NCI-H2107 treated with DMSO at 0.1 percent for 48 hours (cell line): ENCODE measurements around the gene STRN3.

Experiments
- DNase-seq: peaks from one replicate; lab custom pipeline; 2025; ENCODE audit not compliant: unreplicated experiment; lab: John Stamatoyannopoulos, UW

STRN3 gene

DNA sequence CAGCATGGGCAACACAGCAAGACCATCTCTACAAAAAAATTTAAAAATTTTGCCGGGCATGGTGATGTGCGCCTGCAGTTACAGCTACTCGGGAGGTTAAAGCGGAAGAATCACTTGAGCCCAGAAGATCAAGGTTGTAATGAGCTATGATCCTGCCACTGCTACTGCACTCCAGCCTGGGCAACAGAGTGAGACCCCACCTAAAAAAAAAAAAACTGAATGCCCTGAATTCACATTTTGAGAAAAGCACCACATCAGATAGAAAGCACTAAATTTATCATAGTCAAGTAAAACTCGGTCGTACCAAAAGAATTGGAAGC is 24.9 kb downstream of the STRN3 start:
- DNase-seq = no peak

DNA sequence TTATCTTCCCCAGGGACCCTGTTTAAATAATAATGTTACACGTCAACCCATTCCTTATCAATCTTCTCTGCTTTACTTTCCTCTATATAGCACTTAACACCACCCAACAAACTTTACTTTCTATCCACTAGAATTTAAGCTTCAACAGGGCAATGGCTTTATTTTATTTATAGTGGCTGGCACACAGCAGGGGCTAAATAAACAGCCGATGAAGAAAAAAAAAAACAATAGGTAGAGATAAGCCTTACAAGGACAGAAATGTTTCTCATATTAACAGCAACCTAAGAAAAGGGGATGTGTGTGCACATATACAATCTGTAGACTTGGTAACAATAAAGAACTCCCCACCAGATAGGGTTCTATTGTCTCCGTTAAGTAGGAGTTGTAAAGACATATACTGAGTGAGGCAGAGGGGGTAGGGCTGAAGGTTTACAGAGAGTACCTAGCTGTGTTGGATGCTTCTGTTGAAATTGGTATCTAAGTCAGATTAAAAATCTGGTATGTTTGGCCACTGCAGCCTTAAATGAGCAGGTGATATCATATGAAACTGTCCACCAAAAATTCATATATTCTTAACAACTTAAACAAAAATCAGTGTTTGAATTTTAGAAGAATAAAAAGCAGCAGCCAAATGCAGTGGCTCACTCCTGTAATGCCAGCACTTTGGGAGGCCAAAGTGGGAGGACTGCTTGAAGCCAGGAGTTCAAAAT is 25.4 kb downstream of the STRN3 start:
- no peak for DNase-seq

DNA sequence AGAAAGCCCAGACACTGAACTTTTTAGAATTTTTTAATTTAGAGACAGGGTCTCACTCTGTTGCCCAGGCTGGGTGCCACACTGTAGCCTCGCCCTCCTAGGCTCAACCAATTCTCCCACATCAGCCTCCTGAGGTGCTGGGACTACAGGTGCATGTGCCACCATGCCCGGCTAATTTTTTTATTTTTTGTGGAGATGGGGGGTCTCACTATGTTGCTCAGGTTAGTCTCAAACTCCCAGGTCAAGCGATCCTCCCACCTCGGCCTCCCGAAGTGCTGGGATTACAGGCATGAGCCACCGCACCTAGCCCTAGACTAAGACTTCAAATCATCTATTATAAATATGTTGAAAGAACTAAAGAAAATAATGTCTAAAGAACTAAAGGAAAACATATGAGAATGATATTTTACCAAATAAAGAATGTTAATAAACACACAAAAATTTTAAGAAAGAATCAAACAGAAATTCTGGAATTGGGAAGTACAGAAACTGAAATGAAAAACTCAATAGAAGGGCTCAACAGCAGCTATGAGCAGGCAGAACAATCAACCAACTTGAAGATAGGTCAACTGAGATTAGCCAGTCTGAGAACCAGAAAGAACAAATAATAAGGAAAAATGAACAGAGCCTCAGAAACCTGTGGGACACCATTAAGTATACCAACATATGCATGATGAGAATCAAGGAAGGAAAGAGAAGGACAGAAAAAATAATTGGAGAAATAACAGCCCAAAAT is 27.0 kb downstream of the STRN3 start:
- DNase-seq = no peak

- DNase-seq = no peak
Observed at GRCh38 chr14:30998100-30998706, 28.0 kb downstream of the STRN3 start.

DNA sequence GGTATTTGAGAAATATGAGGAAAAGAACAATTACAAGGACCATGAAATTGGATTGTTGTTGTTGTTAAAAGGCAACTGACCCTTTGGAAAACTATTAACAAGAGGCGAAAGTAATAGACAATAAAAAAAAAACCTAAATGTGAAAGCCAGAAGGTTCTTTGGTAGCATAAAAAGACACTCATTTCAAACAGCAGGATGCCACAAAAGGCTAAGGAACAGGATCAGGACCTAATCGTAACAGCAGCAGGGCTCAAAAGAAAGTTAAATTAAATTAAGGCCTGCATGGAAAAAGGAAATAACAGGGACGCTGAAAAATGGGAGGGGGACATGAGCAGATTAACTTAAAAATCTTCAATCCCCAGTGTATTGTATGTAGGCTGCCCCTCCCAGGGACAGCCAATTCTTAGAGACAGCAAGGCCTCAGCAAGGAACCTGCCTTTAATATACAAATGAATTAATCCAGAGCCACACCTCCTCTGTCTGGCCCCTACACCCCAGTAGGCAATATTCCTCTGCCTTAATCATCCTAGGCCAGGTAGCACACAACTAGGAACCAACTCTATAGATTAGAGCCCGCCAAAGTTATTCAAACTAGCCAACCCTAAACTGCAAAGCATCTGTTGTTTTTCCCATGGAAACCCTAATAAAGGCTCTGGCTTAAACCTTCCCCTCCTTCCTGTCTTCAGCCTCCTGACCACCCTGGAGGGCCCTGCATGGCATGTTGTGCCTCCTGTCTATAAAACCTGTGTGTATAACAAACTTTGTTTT is 29.1 kb downstream of the STRN3 start:
- DNase-seq = no peak

DNA sequence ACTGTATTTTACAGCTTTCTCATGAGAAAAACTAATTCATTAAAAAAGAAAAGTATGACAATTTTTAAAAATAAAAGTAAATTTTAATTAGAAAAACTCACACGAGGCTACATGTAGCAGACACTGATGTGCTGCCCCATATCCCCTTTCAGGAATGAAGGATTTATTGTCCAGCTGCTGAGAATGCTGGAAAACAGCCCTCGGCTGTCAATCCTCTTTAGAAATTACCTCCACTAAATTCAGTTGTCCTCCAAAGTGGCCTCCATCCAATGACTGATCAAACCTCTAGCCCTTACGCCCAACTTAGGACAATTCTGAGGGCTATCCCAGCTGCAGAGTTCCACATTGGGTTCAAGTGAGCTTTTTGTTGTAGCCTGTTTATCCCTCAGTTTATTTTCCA is 30.5 kb downstream of the STRN3 start:
- no peak for DNase-seq

DNA sequence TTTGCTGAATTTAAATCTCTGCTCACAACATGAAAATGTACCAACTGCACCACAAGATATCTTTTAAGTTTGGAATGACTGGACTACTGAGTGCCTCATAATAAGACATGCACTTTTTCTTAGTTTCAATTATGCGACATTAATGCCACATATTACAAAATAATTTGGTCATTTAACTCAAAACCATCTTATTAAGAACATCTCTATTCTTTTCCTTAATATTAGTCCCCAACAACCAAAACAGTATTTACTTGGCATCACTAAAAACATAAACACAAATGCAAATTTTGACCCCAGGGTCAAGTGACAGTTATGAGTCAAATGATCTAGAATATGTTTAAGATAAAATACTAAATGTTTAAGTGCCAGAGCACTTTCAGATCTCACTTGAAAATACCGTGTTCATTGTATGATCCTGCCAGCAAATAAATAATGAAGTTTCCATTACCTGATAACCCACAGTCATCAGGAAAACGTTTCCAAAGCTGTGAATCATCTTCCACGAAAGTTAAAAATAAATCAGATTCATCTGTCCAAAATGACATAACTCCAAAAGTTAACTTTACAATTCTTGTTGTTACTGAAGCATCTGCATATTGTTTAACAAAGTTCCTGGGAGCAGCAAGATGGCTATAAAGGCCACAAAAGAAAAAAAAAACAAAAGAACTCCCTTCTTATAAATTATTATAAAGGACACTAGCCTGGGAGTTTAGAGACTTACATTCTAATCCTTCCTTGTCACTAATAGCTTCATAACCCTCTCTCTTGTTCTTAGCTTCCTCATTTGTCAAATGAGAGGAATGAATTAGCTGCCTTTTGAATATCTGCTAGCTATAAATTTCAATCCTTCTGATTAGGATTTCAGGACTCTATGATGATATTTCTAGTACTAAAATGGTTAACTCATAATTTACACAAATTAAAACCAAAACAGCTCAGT is 31.2 kb downstream of the STRN3 start:
- DNase-seq = no peak

- DNase-seq = no peak
Observed at GRCh38 chr14:30993071-30993470, 33.1 kb downstream of the STRN3 start.

GRCh38 chr14:30991408-30991807 is 34.8 kb downstream of the STRN3 start:
- no peak for DNase-seq

DNA sequence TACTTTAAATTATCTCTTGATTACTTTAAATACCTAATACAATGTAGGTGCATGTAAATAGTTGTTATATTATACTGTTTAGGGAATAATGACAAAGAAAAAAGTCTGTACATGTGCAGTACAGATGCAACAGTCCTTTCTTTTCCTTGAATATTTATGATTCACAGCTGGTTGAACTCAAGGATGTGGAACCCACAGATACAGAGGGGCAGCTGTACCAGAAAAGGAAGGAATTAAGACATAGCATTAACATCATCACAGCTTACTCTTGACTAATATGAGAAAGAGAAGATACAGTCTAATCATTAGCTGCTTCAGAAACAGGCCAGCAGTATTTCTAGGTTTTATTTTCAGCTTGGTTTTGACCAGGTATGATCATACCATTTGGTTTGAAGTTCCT is 35.4 kb downstream of the STRN3 start:
- no peak for DNase-seq

DNA sequence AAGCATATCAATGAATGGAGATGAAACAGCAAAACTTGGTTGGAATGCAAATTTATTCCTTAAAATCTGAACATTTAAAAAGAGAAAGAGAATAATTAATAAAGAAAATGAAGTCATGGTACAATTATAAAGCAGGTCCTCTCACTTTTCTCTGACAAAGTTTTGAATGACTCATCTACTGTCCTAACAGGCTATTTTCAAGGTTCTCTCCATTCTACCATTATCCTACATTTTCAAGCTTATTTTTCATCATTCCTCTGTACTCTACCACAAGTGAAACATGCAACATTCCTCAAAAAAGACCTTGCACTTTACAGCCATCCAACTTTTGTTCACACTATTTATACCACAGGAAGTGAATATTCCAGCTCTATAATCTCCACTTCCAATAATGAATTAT is 37.7 kb downstream of the STRN3 start:
- no peak for DNase-seq

- no peak for DNase-seq
Observed at GRCh38 chr14:30985796-30986195, 40.4 kb downstream of the STRN3 start.

GRCh38 chr14:30983858-30984257 is 42.3 kb downstream of the STRN3 start:
- DNase-seq = no peak

DNA sequence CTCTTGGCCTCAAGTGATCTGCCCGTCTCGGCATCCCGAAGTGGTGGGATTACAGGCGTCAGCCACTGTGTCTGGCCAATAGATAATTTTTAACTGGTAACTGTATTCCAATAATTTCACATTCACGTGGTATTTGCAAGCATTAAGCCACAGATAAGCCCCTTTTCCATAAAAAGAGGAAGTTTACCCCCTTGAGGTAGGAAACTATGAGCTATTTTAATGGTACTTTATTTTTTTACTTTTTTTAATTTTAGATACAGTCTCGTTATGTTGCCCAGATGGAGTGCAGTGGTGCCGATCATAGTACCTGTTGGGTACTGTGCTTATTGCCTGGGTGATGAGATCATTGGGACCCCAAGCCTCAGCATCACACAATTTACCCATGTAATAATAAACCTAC is 43.6 kb downstream of the STRN3 start:
- DNase-seq = no peak

GRCh38 chr14:30980980-30981379 is 45.2 kb downstream of the STRN3 start:
- DNase-seq = no peak

DNA sequence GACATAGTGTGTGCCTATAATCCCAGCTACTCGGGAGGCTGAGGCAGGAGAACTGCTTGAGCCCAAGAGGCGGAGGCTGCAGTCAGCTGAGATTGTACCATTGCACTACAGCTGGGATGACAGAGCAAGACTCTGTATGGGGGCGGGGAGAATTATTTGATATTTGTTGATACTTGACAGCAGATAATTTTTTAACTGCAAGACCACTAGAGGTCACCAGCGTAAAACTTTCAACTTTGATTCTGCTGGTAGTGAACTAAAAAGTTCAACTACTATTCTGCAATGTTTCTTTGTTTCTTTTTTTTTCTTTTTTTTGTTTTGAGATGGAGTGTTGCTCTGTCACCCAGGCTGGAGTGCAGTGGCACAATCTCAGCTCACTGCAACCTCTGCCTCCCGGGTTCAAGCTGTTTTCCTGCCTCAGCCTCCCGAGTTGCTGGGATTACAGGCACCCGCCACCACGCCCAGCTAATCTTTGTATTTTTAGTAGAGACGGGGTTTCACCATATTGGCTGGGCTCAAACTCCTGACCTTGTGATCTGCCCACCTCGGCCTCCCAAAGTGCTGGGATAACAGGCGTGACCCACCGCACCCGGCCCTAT is 46.0 kb downstream of the STRN3 start:
- DNase-seq = peak; percentile 36

- DNase-seq = no peak
Observed at GRCh38 chr14:30977752-30978151, 48.4 kb downstream of the STRN3 start.

GRCh38 chr14:30974628-30975027 is 51.6 kb downstream of the STRN3 start:
- no peak for DNase-seq

- DNase-seq = no peak
Observed at GRCh38 chr14:30972882-30973582, 53.1 kb downstream of the STRN3 start.
